ENCODE data around the gene DPP6.
A peak's percentile ranks its signal among the peaks of the same experiment; 100 is the strongest.
"Not testable (repeated sequence)": the region's sequence is repeated elsewhere in the genome, so short reads cannot be mapped to it uniquely, and the experiment has no call there.

Gene DPP6

GRCh38 chr7:154909241-154910105 lies 857.3 kb downstream of the DPP6 start:
- no peak for DNase-seq (ENCODE audit: low read depth in 2 of 2)

DNA sequence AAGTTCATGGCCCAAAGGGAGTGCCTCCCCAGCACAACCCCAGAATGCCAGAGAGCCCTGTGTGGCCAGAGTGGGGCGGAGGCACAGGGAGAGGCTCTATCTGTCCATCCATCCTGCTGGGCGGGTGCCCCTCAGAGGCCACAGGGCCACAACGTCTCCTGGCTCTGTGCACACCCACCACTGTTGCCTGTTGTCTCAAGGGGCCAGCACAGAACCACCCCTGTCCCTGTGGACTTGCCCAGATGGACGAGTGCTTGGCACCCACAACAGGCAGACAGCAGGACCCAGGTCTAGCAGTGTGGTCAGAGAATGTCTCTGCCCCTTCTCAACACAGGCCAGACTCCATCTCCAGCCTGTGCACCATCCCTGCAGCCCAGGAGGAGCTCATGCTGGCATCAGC lies 857.9 kb downstream of the DPP6 start:
- no peak for DNase-seq (ENCODE audit: low read depth in 2 of 2)

DNA sequence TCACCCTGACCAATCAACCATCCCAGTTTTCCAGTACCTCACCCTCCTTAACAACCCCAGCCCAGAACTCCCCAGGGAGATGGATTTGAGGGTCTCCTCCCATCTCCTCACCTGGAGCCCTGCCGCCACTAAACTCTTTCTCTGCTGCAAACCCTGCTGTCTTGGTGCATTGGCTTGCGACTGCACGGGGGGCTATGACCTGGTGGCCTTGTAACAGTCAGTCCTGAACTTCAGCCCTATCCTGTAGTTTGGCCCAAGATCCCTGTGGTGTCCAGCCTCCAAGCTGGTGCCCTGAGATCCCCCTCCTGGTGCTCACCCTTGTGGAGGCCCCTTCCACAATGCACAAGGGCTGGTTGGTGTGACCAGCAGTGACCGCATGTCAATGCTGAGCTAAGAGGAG lies 858.8 kb downstream of the DPP6 start:
- DNase-seq (ENCODE audit: low read depth in 2 of 2): no peak

GRCh38 chr7:154911411-154911810 lies 859.2 kb downstream of the DPP6 start:
- DNase-seq (ENCODE audit: low read depth in 2 of 2): no peak

DNA sequence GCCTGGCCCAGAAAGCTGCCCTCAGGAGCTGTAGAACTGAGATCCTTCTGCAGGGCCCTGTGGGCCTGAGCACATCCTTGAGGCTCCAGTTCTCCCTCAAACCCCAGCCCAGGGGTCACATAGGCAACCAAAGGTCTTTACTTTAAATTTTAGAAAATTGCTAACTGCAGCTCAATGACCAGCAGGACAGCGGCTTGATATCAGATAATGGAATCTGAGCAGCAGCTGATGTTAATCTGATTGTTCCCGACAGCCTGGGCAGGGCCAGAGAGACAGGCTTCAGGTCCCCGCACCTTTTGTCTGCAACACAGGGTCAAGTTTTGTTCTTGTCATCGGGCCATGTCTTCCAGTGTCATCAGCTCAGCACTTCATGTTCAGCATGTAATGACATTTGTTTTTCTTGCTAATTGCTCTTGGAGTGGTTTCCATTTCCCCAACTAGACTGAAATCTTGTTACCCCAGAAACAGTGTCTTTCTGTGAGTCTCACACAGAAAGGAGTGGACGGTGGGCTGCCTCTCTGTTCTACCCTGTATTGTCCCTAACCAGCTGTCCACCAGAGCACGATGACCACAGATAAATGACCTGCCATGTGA lies 859.8 kb downstream of the DPP6 start:
- DNase-seq (ENCODE audit: low read depth in 2 of 2): no peak

- no peak for DNase-seq (ENCODE audit: low read depth in 2 of 2)
Measured at GRCh38 chr7:154912871-154913637, 860.9 kb downstream of the DPP6 start.

GRCh38 chr7:154913638-154914307 lies 861.6 kb downstream of the DPP6 start:
- peak; percentile 81 to 88 for DNase-seq (ENCODE audit: low read depth in 2 of 2)

DNA sequence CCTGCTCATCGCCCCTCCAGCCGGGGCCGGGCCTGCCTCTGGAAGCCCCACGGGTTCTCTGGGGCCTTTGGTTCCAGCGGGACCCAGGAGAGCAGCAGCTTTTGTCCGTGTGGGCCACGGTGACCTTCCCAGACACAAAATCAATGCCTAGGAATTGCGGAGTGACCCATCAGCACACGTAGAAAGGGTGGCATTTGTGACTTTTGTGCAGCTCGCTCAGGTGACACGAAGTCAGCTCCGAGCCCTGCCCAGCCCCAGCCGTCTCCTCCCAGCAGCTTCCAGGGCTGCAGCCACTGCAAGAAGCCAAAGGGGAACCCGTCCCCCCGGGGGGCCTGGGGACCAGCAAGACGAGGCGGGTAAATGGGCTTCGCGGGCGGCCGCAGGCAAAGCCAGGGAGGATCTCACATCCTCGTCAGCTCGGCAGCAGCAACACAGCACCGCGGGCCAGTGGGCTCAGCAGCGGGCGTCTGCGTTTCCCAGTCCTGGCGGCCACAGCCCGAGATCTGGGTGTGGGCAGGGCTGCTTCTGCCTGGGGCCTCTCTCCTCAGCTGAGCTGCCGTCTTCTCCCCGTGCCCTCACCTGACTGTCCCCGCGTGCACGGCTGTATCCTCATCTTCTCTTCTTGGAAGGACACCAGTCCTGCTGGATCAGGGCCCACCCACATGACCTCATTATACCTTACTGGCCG lies 862.3 kb downstream of the DPP6 start:
- no peak for DNase-seq (ENCODE audit: low read depth in 2 of 2)

GRCh38 chr7:154914996-154915380 lies 862.8 kb downstream of the DPP6 start:
- no peak for DNase-seq (ENCODE audit: low read depth in 2 of 2)

DNA sequence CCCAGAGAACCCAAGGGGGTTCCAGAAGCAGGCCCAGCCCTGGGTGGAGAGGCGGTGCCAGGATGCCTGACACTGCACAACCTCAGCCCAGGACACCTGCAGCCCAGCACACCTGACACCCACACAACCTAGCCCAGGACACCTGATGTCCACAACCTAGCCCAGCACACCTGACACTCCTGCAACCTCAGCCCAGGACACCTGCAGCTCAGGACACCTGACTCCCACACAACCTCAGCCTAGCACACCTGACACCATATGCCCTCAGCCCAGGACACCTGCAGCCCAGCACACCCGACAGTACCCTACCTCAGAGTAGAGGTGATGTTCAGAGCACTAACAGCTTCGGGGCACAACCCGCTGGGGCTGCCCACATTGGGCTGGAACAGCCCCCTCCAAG lies 863.4 kb downstream of the DPP6 start:
- DNase-seq (ENCODE audit: low read depth in 2 of 2): no peak

DNA sequence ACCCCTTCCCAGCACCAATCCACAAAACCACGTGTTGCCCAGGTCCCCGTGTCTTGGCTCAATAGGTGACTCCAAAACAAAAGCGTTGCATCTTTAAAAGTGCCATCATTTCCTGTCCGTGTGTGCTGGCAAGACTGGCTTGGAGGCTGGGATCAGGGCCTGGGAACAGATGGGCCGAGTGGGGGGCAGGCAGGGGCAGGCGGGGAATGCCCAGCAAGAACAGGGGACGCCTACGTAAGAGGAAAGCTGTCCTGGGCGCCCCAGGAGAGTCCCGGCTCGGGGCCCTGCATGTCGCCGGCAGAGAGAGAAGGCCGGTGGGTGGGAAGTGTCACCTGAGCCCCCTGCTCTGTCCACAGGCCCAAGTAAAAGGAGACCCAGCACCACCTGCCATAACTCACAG lies 864.2 kb downstream of the DPP6 start:
- DNase-seq (ENCODE audit: low read depth in 2 of 2): no peak

DNA sequence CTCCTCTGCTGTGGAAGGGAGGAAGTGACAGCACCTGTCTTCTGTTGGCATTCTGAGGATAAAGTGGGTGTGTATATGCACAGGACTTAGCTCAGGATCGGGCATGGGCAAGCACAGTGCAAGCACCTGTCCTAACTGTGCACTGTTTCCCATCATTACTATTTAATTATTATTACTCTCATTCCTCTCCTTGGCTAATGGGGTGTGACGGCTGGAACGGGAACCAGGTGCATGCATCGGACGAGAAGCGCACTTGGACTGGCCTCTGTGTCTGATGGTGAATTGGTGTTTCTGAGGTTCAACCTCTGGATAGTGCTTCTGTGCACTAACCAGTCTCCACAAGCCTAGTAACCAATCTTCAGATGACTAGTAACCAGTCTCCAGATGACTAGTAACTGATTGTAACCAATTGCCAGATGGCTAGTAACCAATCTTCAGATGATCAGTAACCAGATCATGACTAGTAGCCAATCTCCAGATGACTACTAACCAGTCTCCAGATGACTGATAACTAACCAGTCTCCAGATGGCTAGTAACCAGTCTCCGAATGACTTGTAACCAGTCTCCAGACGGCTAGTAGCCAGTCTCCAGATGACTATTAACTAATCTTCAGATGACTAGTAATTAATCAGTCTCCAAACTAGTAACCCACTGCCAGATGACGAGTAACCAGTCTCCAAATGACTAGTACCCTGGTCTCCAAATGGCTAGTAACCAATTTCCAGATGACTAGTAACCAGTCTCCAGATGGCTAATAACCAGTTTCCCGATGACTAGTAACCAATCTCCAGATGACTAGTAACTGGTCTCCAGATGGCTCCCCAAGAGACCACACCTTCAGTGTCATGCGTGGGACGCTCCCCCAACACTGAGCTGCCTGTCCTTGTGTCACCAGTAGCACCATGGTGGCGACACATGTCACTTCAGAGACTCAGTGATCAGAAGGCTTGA lies 864.9 kb downstream of the DPP6 start:
- no peak for DNase-seq (ENCODE audit: low read depth in 2 of 2)

DNA sequence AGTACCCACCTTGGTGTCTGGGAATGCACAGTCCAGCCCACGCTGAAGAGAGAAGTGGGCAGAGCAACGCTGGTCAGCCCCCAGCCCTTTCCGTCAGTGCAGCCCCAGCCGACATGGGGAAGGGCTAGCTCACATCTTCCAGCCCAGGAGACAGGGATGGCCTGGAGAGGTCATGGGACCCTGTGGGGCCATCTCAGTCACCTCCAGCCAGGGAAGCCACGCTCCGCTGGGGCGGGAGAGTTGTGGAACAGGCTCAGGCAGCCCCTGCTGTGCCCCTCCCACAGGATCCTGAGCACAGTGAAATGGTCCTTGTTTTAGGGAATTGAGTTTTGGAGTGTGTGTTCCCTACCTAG lies 865.6 kb downstream of the DPP6 start:
- no peak for DNase-seq (ENCODE audit: low read depth in 2 of 2)

GRCh38 chr7:154918266-154918665 lies 866.1 kb downstream of the DPP6 start:
- no peak for DNase-seq (ENCODE audit: low read depth in 2 of 2)

GRCh38 chr7:154918741-154919140 lies 866.5 kb downstream of the DPP6 start:
- DNase-seq (ENCODE audit: low read depth in 2 of 2): no peak

DNA sequence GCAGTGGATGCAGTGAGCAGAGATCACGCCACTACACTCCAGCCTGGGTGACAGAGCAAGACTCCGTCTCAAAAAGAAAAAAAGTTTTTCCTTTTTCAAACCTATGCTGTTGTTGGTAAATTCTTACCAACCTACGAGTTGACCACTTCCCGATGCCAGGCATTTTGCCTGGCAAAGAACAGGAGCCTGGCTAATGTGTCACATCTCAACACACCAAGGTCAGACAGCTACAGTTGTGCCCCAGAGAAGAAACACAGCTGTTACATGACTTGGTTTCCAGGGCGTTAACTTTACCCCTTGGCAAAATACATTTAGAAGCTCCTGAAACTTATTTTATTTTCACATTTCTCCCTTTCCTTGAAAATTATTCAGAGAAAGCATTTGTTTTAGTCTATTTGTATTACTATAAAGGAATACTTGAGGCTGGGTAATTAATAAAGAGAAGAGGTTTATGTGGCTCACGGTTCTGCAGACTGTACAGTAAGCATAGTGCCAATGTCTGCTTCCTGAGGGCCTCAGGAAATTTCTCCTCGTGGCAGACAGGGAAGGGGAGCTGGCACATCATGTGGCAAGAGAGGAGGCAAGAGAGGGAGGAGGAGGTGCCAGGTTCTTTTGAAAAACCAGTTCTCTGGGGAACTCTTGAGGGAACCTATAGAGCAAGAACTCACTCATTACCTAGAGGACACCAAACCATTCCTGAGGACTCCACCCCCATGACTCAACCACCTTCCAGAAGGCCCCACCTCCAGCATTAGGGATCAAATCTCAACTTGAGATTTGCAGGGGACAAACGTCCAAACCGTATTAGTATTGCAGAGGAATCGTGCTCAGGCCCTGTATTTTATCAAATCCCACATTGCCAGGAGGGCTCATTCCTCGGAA lies 867.4 kb downstream of the DPP6 start:
- no peak for DNase-seq (ENCODE audit: low read depth in 2 of 2)

- DNase-seq (ENCODE audit: low read depth in 2 of 2): not testable (repeated sequence)
Measured at GRCh38 chr7:154922472-154922871, 870.3 kb downstream of the DPP6 start.

GRCh38 chr7:154927624-154928125 lies 875.5 kb downstream of the DPP6 start:
- DNase-seq (ENCODE audit: low read depth in 2 of 2): peak; percentile 46 to 63
